ENCODE measurements around the gene CYP19A1.

The CYP19A1 gene

GRCh38 chr15:51342227-51342999, 4.0 kb upstream of the CYP19A1 start:
- peaks cover 5% of the 10 kb centered on the region for H3K27me3 ChIP-seq (ENCODE audit: insufficient read depth, poor library complexity, severe bottlenecking)
- no peak overlapping the region for H3K27ac ChIP-seq (replicated peaks)
- DNase-seq (ENCODE audit: low read depth in 1 of 2, low spot score in 1 of 2): no peak
- H3K4me3 ChIP-seq (replicated peaks; ENCODE audit: insufficient read depth, low read length): peak overlapping the region; percentile 44
- no peak for TF ChIP-seq REST (IDR thresholded peaks at IDR 0.05; ENCODE audit: insufficient replicate concordance, low read depth)
- no peak for TF ChIP-seq GABPA (IDR thresholded peaks at IDR 0.05; ENCODE audit: low read depth)
- TF ChIP-seq CTCF (IDR thresholded peaks at IDR 0.05; ENCODE audit: insufficient read depth, low read length): no peak
- no peak for TF ChIP-seq POLR2AphosphoS5 (IDR thresholded peaks at IDR 0.05; ENCODE audit: low read depth)
- TF ChIP-seq SPI1 (IDR thresholded peaks at IDR 0.05; ENCODE audit: borderline replicate concordance, low read depth): no peak

GRCh38 chr15:51341366-51342226, 3.2 kb upstream of the CYP19A1 start, which contains the start of gene GLDN:
Gene GLDN (plus strand): TSS chr15:51341655. CDS start chr15:51341685, 30 bp downstream.
- Histone ChIP-seq H3K27me3 (ENCODE audit: insufficient read depth, poor library complexity, severe bottlenecking) (peaks cover 5% of the 10 kb centered on the region), H3K27ac (replicated peaks) (no peak within 1 kb of the TSS), H3K4me3 (replicated peaks; ENCODE audit: insufficient read depth, low read length) (peak within 1 kb of the TSS; percentile 44)
- TF ChIP-seq POLR2AphosphoS5 (IDR thresholded peaks at IDR 0.05; ENCODE audit: low read depth) (no peak), SPI1 (IDR thresholded peaks at IDR 0.05; ENCODE audit: borderline replicate concordance, low read depth) (no peak), CTCF (IDR thresholded peaks at IDR 0.05; ENCODE audit: insufficient read depth, low read length) (no peak), REST (IDR thresholded peaks at IDR 0.05; ENCODE audit: insufficient replicate concordance, low read depth) (no peak), GABPA (IDR thresholded peaks at IDR 0.05; ENCODE audit: low read depth) (no peak)
- peak in 1 of 2 experiments; percentile 11 for DNase-seq (ENCODE audit: low read depth in 1 of 2, low spot score in 1 of 2)

GRCh38 chr15:51335538-51336410, 2.6 kb downstream of the CYP19A1 start:
- TF ChIP-seq POLR2AphosphoS5 (IDR thresholded peaks at IDR 0.05; ENCODE audit: low read depth) (no peak), SPI1 (IDR thresholded peaks at IDR 0.05; ENCODE audit: borderline replicate concordance, low read depth) (peak; percentile 85), GABPA (IDR thresholded peaks at IDR 0.05; ENCODE audit: low read depth) (no peak), CTCF (IDR thresholded peaks at IDR 0.05; ENCODE audit: insufficient read depth, low read length) (no peak), REST (IDR thresholded peaks at IDR 0.05; ENCODE audit: insufficient replicate concordance, low read depth) (no peak)
- Histone ChIP-seq H3K27me3 (ENCODE audit: insufficient read depth, poor library complexity, severe bottlenecking) (no peaks in the 10 kb centered on the region), H3K4me3 (replicated peaks; ENCODE audit: insufficient read depth, low read length) (no peak overlapping the region), H3K27ac (replicated peaks) (no peak overlapping the region)
- DNase-seq (ENCODE audit: low read depth in 1 of 2, low spot score in 1 of 2): peak in 1 of 2 experiments; percentile 27

Measured in HL-60 (cell line).